SK-N-SH (cell line): ENCODE measurements around the gene TRPM7. TPM values are rescaled to one million over a fixed set of nuclear protein-coding genes. Genes with fewer than 3 reads are reported as not detected.
A peak's percentile ranks its signal among the peaks of the same experiment; 100 is the strongest.
"Not testable (repeated sequence)": the region's sequence is repeated elsewhere in the genome, so short reads cannot be mapped to it uniquely, and the experiment has no call there.

Experiments
- CTCF ChIA-PET: fragments of 300-600, 350-600 bp; formaldehyde crosslinking; extraction: SDS; loops from one replicate; lab custom pipeline; 2021; lab: Yijun Ruan, JAX
- POLR2A ChIA-PET: fragments of 350-600 bp; sonication (Branson Sonifier 250); formaldehyde crosslinking; extraction: SDS; loops from one replicate; lab custom pipeline; 2020; ENCODE audit warnings: antibody characterized with exemption, inconsistent platforms; lab: Yijun Ruan, JAX
- DNase-seq: peaks from one replicate; pipeline ENCODE4 v3.0.0; 2012
- H2AFZ ChIP-seq: fragments of 200-600 bp; sonication (generic); 2 replicates; pipeline ENCODE4 v1.8.1; 2016; ENCODE audit warnings: antibody characterized with exemption, mild to moderate bottlenecking, low read depth
- H3F3A ChIP-seq: fragments of 200-600 bp; sonication (generic); replicated peaks from 2 replicates; pipeline ENCODE3; 2016; ENCODE audit warnings: antibody characterized with exemption, mild to moderate bottlenecking; ENCODE audit not compliant: insufficient read depth
- H3K27ac ChIP-seq, 2 experiments: fragments of 200-500 bp in 1 of 2; fragments of 200-600 bp in 1 of 2; sonication (Bioruptor generic) in 1 of 2; sonication (generic), shearing (Covaris generic) in 1 of 2; 2 replicates each; pipeline versions ENCODE4 v1.5.1 to v1.6.1; 2014 to 2016; ENCODE audit warnings: low read depth in 2 of 2, inconsistent platforms in 1 of 2, low read length in 1 of 2, mild to moderate bottlenecking in 1 of 2, mixed read lengths in 1 of 2
- H3K27me3 ChIP-seq: fragments of 200-600 bp; sonication (generic), shearing (Covaris generic); 2 replicates; pipeline ENCODE4 v1.6.1; 2016; ENCODE audit warnings: mixed run types; ENCODE audit not compliant: insufficient read depth
- H3K36me3 ChIP-seq, 2 experiments: fragments of 200-500 bp in 1 of 2; fragments of 200-600 bp in 1 of 2; sonication (Bioruptor generic) in 1 of 2; sonication (generic) in 1 of 2; replicated peaks in 1 of 2; 2 replicates each; pipeline versions ENCODE3 to v1.5.1; 2014 to 2016; ENCODE audit warnings: low read length in 1 of 2, mild to moderate bottlenecking in 1 of 2; ENCODE audit not compliant: insufficient read depth in 2 of 2, control insufficient read depth in 1 of 2
- H3K4me1 ChIP-seq, 2 experiments: fragments of 200-500 bp in 1 of 2; fragments of 200-600 bp in 1 of 2; sonication (Bioruptor generic) in 1 of 2; sonication (generic), shearing (Covaris generic) in 1 of 2; 2 replicates each; pipeline versions ENCODE4 v1.5.1 to v1.6.1; 2014 to 2016; ENCODE audit warnings: low read depth in 1 of 2, low read length in 1 of 2, mixed run types in 1 of 2; ENCODE audit not compliant: insufficient read depth in 2 of 2, control insufficient read depth in 1 of 2
- H3K4me2 ChIP-seq: fragments of 200-600 bp; sonication (generic), shearing (Covaris generic); 2 replicates; pipeline ENCODE4 v1.6.1; 2017; ENCODE audit warnings: mixed run types
- H3K4me3 ChIP-seq, 2 experiments: fragments of 200-500 bp in 1 of 2; fragments of 200-600 bp in 1 of 2; sonication (Bioruptor generic) in 1 of 2; sonication (generic), shearing (Covaris generic) in 1 of 2; 2 replicates each; pipeline versions ENCODE4 v1.5.1 to v1.8.1; 2014 to 2016; ENCODE audit warnings: low read depth in 2 of 2, inconsistent platforms in 1 of 2, low read length in 1 of 2, mild to moderate bottlenecking in 1 of 2, mixed read lengths in 1 of 2, moderate library complexity in 1 of 2
- H3K79me2 ChIP-seq: fragments of 200-600 bp; sonication (generic); 2 replicates; pipeline ENCODE4 v1.8.1; 2017; ENCODE audit warnings: mild to moderate bottlenecking; ENCODE audit not compliant: insufficient read depth
- H3K9ac ChIP-seq: fragments of 200-600 bp; sonication (generic); 2 replicates; pipeline ENCODE4 v1.6.1; 2017; ENCODE audit warnings: mixed run types
- H3K9me2 ChIP-seq: fragments of 200-600 bp; sonication (generic); 2 replicates; pipeline ENCODE4 v1.6.1; 2017; ENCODE audit warnings: mixed run types
- H3K9me3 ChIP-seq: fragments of 200-600 bp; sonication (generic); 2 replicates; pipeline ENCODE4 v1.6.1; 2017; ENCODE audit warnings: mixed run types, mild to moderate bottlenecking, moderate library complexity
- H4K20me1 ChIP-seq: fragments of 200-600 bp; sonication (generic); 2 replicates; pipeline ENCODE4 v1.6.1; 2017; ENCODE audit warnings: mild to moderate bottlenecking, mixed run types; ENCODE audit not compliant: insufficient read depth
- CHD2 ChIP-seq: fragments of 150-350 bp; IDR thresholded peaks from 2 replicates; pipeline ENCODE4 v1.6.1; 2018; ENCODE audit warnings: low read length; ENCODE audit not compliant: partially characterized antibody
- FOSL2 ChIP-seq: IDR thresholded peaks from 2 replicates; pipeline ENCODE4 v1.4.0; 2012; ENCODE audit warnings: low read depth, mild to moderate bottlenecking, moderate library complexity, borderline replicate concordance
- GABPA ChIP-seq: IDR thresholded peaks from 2 replicates; pipeline ENCODE4 v1.4.0; 2012; ENCODE audit warnings: low read depth, mild to moderate bottlenecking
- RAD21 ChIP-seq: IDR thresholded peaks from 2 replicates; pipeline ENCODE4 v1.6.1; 2012; ENCODE audit warnings: mild to moderate bottlenecking, low read length
- SIN3A ChIP-seq: IDR thresholded peaks from 2 replicates; pipeline ENCODE4 v1.6.1; 2012; ENCODE audit warnings: low read depth, mild to moderate bottlenecking, low read length, moderate library complexity, borderline replicate concordance
- WGBS: methylation state at CpG from one replicate; pipeline ENCODE4 v1.1.6; 2017; ENCODE audit warnings: low lambda C conversion rate; 5-methylcytosine and 5-hydroxymethylcytosine counted together
- polyA plus RNA-seq, 3 experiments: library from polyadenylated mRNA; depleted of rRNA; stranded (reverse); fragments of >200 nt; gene quantifications; 2 replicates each; pipeline ENCODE4 v1.2.3, GENCODE V29; 2012
- TF ChIP-seq, protein P1 (sequence below): IDR thresholded peaks from 2 replicates; pipeline ENCODE4 v1.6.1; 2012; ENCODE audit warnings: mild to moderate bottlenecking, low read depth, low read length, moderate library complexity
- TF ChIP-seq, protein P2 (sequence below): IDR thresholded peaks from 2 replicates; pipeline ENCODE4; 2012
- TF ChIP-seq, protein P3 (sequence below): fragments of 200-600 bp; sonication (generic); IDR thresholded peaks from 2 replicates; pipeline ENCODE4 v1.6.1; 2017; ENCODE audit warnings: antibody characterized with exemption, mild to moderate bottlenecking, moderate library complexity

The TRPM7 gene
- polyA plus RNA-seq, 1 of the 3 experiments (the other 2 are of a cell fraction): 5.1 TPM

DNA sequence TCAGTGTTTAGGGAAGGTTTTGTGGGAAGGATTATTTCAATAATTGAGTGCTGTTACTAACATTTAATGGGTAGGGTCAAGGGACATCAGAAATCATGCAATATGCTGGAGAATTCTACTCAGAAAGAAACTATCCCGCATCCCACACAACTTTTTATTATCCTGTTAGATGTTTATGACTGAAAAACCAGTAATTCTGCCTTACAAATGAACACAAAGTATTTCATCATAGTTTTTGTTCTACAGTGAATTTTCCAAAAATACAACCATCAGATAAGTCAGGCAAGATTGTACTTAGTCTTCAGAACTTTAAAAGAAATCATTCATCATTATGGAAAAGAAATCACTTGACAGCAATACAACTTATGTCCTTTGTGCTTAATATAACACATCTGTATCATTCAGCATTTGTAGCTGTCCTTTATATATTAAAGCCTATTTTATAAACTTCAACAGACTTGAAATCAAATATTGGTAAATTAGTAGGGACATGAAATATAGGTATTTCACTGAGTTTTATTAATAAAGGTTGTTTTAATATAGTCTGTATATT is 61.9 kb downstream of the TRPM7 start:
- Histone ChIP-seq H4K20me1 (no peaks in the 10 kb centered on the region), H3K9me3 (no peaks in the 10 kb centered on the region), H3K4me3 (no peak overlapping the region), H3K4me2 (no peak overlapping the region), H3K79me2 (no peaks in the 10 kb centered on the region), H2AFZ (no peak overlapping the region), H3K4me1 (no peaks in the 10 kb centered on the region), H3K9me2 (no peaks in the 10 kb centered on the region)
- TF ChIP-seq, protein P1, sequence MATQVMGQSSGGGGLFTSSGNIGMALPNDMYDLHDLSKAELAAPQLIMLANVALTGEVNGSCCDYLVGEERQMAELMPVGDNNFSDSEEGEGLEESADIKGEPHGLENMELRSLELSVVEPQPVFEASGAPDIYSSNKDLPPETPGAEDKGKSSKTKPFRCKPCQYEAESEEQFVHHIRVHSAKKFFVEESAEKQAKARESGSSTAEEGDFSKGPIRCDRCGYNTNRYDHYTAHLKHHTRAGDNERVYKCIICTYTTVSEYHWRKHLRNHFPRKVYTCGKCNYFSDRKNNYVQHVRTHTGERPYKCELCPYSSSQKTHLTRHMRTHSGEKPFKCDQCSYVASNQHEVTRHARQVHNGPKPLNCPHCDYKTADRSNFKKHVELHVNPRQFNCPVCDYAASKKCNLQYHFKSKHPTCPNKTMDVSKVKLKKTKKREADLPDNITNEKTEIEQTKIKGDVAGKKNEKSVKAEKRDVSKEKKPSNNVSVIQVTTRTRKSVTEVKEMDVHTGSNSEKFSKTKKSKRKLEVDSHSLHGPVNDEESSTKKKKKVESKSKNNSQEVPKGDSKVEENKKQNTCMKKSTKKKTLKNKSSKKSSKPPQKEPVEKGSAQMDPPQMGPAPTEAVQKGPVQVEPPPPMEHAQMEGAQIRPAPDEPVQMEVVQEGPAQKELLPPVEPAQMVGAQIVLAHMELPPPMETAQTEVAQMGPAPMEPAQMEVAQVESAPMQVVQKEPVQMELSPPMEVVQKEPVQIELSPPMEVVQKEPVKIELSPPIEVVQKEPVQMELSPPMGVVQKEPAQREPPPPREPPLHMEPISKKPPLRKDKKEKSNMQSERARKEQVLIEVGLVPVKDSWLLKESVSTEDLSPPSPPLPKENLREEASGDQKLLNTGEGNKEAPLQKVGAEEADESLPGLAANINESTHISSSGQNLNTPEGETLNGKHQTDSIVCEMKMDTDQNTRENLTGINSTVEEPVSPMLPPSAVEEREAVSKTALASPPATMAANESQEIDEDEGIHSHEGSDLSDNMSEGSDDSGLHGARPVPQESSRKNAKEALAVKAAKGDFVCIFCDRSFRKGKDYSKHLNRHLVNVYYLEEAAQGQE: no peak
- no peak for TF ChIP-seq GABPA
- TF ChIP-seq CHD2: no peak
- no peak for TF ChIP-seq SIN3A
- no peak for TF ChIP-seq FOSL2
- TF ChIP-seq, protein P2, sequence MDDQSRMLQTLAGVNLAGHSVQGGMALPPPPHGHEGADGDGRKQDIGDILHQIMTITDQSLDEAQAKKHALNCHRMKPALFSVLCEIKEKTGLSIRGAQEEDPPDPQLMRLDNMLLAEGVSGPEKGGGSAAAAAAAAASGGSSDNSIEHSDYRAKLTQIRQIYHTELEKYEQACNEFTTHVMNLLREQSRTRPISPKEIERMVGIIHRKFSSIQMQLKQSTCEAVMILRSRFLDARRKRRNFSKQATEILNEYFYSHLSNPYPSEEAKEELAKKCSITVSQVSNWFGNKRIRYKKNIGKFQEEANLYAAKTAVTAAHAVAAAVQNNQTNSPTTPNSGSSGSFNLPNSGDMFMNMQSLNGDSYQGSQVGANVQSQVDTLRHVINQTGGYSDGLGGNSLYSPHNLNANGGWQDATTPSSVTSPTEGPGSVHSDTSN: no peak
- TF ChIP-seq, all 33 proteins: peak for 0
- Histone ChIP-seq H3K27me3 (no peaks in the 10 kb centered on the region), H3F3A (peaks cover 26% of the 10 kb centered on the region), H3K36me3 (peaks cover 29 to 47% of the 10 kb centered on the region in 2 experiments), H3K27ac (no peak overlapping the region), H3K9ac (no peak overlapping the region)
- WGBS: 97% methylated on average over 1 of the region's 1 CpG
- ChIA-PET POLR2A (no interaction called here), CTCF (no interaction called here)
- DNase-seq: no peak

DNA sequence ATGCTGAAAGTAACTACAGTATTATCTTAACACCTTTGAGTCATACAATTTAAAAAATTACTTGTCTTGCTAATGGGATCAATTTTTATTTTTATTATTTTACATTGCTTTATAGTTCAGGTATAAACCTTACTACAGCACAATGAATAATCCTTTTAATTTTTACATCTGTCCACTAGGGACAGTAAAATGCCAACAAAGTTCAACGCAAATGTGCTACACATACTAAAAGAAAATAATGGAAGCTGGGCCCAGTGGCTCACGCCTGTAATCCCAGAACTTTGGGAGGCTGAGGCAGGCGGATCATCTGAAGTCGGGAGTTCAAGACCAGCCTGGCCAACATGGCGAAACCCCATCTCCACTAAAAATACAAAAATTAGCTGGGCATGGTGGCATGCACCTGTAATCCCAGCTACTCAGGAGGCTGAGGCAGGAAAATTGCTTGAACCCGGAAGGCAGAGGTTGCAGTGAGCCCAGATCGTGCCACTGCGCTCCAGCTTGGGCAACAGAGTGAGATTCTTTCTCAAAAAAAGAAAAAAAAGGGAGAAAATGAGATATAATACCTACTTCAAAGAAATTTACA is 64.1 kb downstream of the TRPM7 start:
- H3K9me2 ChIP-seq, H3K27ac ChIP-seq, H3K79me2 ChIP-seq, H3K4me3 ChIP-seq, H3K4me1 ChIP-seq, H3K4me2 ChIP-seq, H3K9me3 ChIP-seq, H3K27me3 ChIP-seq, H2AFZ ChIP-seq, H4K20me1 ChIP-seq, H3K9ac ChIP-seq: not testable (repeated sequence)
- TF ChIP-seq, protein P3, sequence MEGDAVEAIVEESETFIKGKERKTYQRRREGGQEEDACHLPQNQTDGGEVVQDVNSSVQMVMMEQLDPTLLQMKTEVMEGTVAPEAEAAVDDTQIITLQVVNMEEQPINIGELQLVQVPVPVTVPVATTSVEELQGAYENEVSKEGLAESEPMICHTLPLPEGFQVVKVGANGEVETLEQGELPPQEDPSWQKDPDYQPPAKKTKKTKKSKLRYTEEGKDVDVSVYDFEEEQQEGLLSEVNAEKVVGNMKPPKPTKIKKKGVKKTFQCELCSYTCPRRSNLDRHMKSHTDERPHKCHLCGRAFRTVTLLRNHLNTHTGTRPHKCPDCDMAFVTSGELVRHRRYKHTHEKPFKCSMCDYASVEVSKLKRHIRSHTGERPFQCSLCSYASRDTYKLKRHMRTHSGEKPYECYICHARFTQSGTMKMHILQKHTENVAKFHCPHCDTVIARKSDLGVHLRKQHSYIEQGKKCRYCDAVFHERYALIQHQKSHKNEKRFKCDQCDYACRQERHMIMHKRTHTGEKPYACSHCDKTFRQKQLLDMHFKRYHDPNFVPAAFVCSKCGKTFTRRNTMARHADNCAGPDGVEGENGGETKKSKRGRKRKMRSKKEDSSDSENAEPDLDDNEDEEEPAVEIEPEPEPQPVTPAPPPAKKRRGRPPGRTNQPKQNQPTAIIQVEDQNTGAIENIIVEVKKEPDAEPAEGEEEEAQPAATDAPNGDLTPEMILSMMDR: peak; percentile 70
- peak; percentile 30 for TF ChIP-seq RAD21
- peaks cover 27 to 47% of the 10 kb centered on the region in 2 experiments for H3K36me3 ChIP-seq
- DNase-seq: peak; percentile 24
- POLR2A ChIA-PET: interaction anchor here (1.4 kb wide), 1 partner anchor 19 kb away, joined by 3 read pairs; no protein-coding TSS in a partner anchor
- 80% methylated on average over 8 of the region's 8 CpGs for WGBS
- CTCF ChIA-PET: interaction anchor here (0.7 to 2.1 kb wide), 17 partner anchors 10 to 323 kb away, joined by 3 to 11 read pairs (median 4); no protein-coding TSS in a partner anchor
- peaks cover 32% of the 10 kb centered on the region for H3F3A ChIP-seq

DNA sequence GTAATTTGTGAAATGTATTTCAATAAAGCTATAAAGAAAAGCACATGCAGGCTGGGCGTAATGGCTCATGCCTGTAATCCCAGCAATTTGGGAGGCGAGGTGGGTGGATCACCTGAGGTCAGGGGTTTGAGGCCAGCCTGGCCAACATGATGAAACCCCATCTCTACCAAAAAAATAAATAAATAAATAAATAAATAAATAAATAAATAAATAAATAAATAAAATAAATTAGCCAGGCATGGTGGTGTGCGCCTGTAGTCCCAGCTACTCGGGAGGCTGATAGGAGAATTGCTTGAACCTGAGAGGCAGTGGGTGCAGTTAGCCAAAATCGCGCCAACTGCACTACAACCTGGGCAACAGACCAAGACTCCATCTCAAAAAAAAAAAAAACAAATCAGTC is 69.6 kb downstream of the TRPM7 start:
- 94% methylated on average over 6 of the region's 6 CpGs for WGBS
- CTCF ChIA-PET: interaction anchor here (0.7 kb wide), 1 partner anchor 264 kb away, joined by 3 read pairs; no protein-coding TSS in a partner anchor
- H4K20me1 ChIP-seq, H3K9me2 ChIP-seq, H3K9ac ChIP-seq, H3K4me3 ChIP-seq, DNase-seq, H3K4me1 ChIP-seq, POLR2A ChIA-PET, H3K27ac ChIP-seq, H3K9me3 ChIP-seq, H3K27me3 ChIP-seq, H3K4me2 ChIP-seq, H2AFZ ChIP-seq, H3K79me2 ChIP-seq: not testable (repeated sequence)
- Histone ChIP-seq H3K36me3 (peaks cover 23 to 55% of the 10 kb centered on the region in 2 experiments), H3F3A (peaks cover 13% of the 10 kb centered on the region)

DNA sequence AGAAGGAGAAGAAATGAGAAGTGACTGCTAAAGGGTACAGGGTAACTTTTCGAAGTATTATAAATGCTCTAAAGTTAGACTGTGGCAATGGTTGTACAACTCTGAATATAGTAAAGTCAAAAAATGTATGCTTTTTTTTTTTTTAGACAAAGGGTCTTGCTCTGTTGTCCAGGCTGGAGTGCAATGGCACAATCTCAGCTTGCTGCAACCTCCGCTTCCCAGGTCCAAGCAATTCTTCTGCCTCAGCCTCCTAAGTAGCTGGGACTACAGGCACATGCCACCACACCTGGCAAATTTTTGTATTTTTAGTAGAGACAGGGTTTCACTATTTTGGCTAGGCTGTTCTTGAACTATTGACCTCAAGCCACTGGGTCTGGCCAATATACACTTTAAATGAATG is 70.0 kb downstream of the TRPM7 start:
- POLR2A ChIA-PET: not testable (repeated sequence)

More for the DNA sequence above, 70.0 kb downstream of the TRPM7 start:
- H3K9me2 ChIP-seq, H3K27ac ChIP-seq, H3K4me2 ChIP-seq, H3K4me1 ChIP-seq, H4K20me1 ChIP-seq, DNase-seq, H3K27me3 ChIP-seq, H2AFZ ChIP-seq, H3K4me3 ChIP-seq, H3K9me3 ChIP-seq, H3K79me2 ChIP-seq, H3K9ac ChIP-seq: not testable (repeated sequence)
- CTCF ChIA-PET: interaction anchor here (0.7 kb wide), 1 partner anchor 264 kb away, joined by 3 read pairs; no protein-coding TSS in a partner anchor
- 93% methylated on average over 2 of the region's 2 CpGs for WGBS
- Histone ChIP-seq H3F3A (peaks cover 13% of the 10 kb centered on the region), H3K36me3 (peaks cover 26 to 56% of the 10 kb centered on the region in 2 experiments)
